Calu3 (cell line): ENCODE data around the gene ARHGAP6. TPM values are rescaled to one million over a fixed set of nuclear protein-coding genes. Genes with fewer than 3 reads are reported as not detected.

ENCODE experiments used
- BruUV-seq: library from RNA; stranded (reverse); fragments of 400-500 nt; replicated peaks from 2 replicates; lab custom pipeline; 2021; lab: Mats Ljungman, UMichigan
- CTCF ChIA-PET: fragments of 300-600 bp; sonication (Branson Sonifier 250); formaldehyde crosslinking; loops from one replicate; lab custom pipeline; 2022; ENCODE audit warnings: antibody characterized with exemption; lab: Charles Lee
- DNase-seq: peaks from one replicate; pipeline ENCODE4 v3.0.0; 2022
- H3K27ac Mint-ChIP-seq: one replicate; pipeline ENCODE4 v1.8.0; 2022; ENCODE audit warnings: mixed read lengths; ENCODE audit not compliant: unreplicated experiment
- H3K27me3 Mint-ChIP-seq: one replicate; pipeline ENCODE4 v1.8.0; 2022; ENCODE audit warnings: mixed read lengths; ENCODE audit not compliant: unreplicated experiment
- H3K36me3 Mint-ChIP-seq: one replicate; pipeline ENCODE4 v1.8.0; 2022; ENCODE audit warnings: mild to moderate bottlenecking, moderate library complexity, mixed read lengths; ENCODE audit not compliant: insufficient read depth, unreplicated experiment
- H3K4me1 Mint-ChIP-seq: one replicate; pipeline ENCODE4 v1.8.0; 2022; ENCODE audit warnings: mild to moderate bottlenecking, low read depth, mixed read lengths; ENCODE audit not compliant: unreplicated experiment
- H3K4me3 Mint-ChIP-seq: one replicate; pipeline ENCODE4 v1.8.0; 2022; ENCODE audit warnings: mild to moderate bottlenecking, low read depth, moderate library complexity, mixed read lengths; ENCODE audit not compliant: unreplicated experiment
- H3K9me3 Mint-ChIP-seq: one replicate; pipeline ENCODE4 v1.8.0; 2022; ENCODE audit warnings: low read depth, mixed read lengths; ENCODE audit not compliant: unreplicated experiment
- intact Hi-C: fragments of 100-400 bp; cut with micrococcal nuclease; formaldehyde crosslinking; loops from one replicate; pipeline ENCODE4 v1.10.0; 2022; ENCODE audit not compliant: unreplicated experiment
- microRNA-seq: library from miRNA; unstranded; fragments of <30 nt; microRNA quantifications from one replicate; pipeline ENCODE4 v1.2.0, GENCODE V29; 2022
- total RNA-seq: library from RNA; stranded (reverse); gene quantifications from 2 replicates; pipeline ENCODE4 v1.2.3, GENCODE V29; 2022
- TF ChIP-seq, protein P1 (sequence below): fragments of 200-600 bp; IDR thresholded peaks from one replicate; pipeline ENCODE4 v1.8.0; 2022; ENCODE audit warnings: antibody characterized with exemption; ENCODE audit not compliant: unreplicated experiment

The ARHGAP6 gene
- total RNA-seq, 1 experiment from 2014 or later = not detected

DNA sequence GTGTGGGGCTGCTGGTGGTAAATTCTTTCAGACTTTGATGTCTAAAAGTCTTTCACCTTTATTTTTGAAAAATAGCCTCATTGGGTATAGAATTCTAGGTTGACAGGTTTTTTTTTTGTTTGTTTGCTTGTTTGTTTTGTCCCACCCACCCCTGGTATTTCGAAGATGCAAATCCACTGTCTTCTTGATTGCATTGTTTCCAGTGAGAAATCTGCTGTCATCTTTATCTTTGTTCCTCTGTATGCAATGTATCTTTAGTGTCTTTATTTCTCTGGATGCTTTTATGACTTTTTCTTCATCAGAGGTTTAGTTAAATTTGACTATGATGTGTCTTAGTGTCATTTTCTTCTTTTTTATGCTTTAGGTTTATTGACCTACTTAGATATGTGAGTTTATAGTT, 575.9 kb downstream of the ARHGAP6 start:
- intact Hi-C loops = no loop called here
- Mint-ChIP-seq H3K4me3 (no peak overlapping the region), H3K27ac (no peak overlapping the region), H3K36me3 (no peaks in the 10 kb centered on the region), H3K9me3 (peaks cover 13% of the 10 kb centered on the region), H3K4me1 (no peaks in the 10 kb centered on the region), H3K27me3 (no peaks in the 10 kb centered on the region)
- DNase-seq = no peak
- CTCF ChIA-PET = no interaction called here
- BruUV-seq = no TSS peak
- TF ChIP-seq, protein P1, sequence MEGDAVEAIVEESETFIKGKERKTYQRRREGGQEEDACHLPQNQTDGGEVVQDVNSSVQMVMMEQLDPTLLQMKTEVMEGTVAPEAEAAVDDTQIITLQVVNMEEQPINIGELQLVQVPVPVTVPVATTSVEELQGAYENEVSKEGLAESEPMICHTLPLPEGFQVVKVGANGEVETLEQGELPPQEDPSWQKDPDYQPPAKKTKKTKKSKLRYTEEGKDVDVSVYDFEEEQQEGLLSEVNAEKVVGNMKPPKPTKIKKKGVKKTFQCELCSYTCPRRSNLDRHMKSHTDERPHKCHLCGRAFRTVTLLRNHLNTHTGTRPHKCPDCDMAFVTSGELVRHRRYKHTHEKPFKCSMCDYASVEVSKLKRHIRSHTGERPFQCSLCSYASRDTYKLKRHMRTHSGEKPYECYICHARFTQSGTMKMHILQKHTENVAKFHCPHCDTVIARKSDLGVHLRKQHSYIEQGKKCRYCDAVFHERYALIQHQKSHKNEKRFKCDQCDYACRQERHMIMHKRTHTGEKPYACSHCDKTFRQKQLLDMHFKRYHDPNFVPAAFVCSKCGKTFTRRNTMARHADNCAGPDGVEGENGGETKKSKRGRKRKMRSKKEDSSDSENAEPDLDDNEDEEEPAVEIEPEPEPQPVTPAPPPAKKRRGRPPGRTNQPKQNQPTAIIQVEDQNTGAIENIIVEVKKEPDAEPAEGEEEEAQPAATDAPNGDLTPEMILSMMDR = no peak

Small RNA genes within 50 kb of the gene (microRNA-seq; reads per million reads assigned to microRNA genes)
- not detected for gene MIR548AX

Other genes with a start within 250 kb of the ARHGAP6 start
- gene MSL3, start 92.3 kb upstream of the ARHGAP6 start, total RNA-seq = 24.0 and 30.7 TPM in 2 replicates